ENCODE results near the gene COQ8B. TPM values are rescaled to one million over a fixed set of nuclear protein-coding genes. Genes with fewer than 3 reads are reported as not detected.
"Not testable (repeated sequence)": the region's sequence is repeated elsewhere in the genome, so short reads cannot be mapped to it uniquely, and the experiment has no call there.

The COQ8B gene
- total RNA-seq, 1 donor from 2014 or later = 26.0 TPM

- Histone ChIP-seq H3K9me3 (ENCODE audit: insufficient read depth, low read depth, low read length) (no peaks in the 10 kb centered on the region), H3K4me1 (ENCODE audit: insufficient read depth, low read length) (peaks cover 11% of the 10 kb centered on the region), H3K27ac (ENCODE audit: low read depth, low read length) (no peak overlapping the region), H4K20me1 (ENCODE audit: insufficient read depth, low read length) (no peaks in the 10 kb centered on the region), H3K4me3 (ENCODE audit: insufficient read depth, low read depth, low read length) (no peak overlapping the region), H3K9ac (ENCODE audit: low read length) (no peak overlapping the region), H3K79me2 (ENCODE audit: insufficient read depth, low read length) (no peaks in the 10 kb centered on the region), H3K27me3 (ENCODE audit: insufficient read depth, low read length) (no peaks in the 10 kb centered on the region), H3K36me3 (ENCODE audit: insufficient read depth, low read length) (no peaks in the 10 kb centered on the region), H2AFZ (ENCODE audit: low read depth, low read length) (no peak overlapping the region), H3K4me2 (ENCODE audit: low read length) (no peak overlapping the region)
- Mint-ChIP-seq H3K9me3 (ENCODE audit: unreplicated experiment) (peaks cover 2% of the 10 kb centered on the region), H3K4me1 (ENCODE audit: low read depth, unreplicated experiment) (peaks cover 12% of the 10 kb centered on the region), H3K27me3 (ENCODE audit: low read depth, unreplicated experiment) (peaks cover 4% of the 10 kb centered on the region), H3K36me3 (ENCODE audit: low read depth, unreplicated experiment) (no peaks in the 10 kb centered on the region), H3K4me3 (ENCODE audit: unreplicated experiment) (no peak overlapping the region), H3K27ac (ENCODE audit: unreplicated experiment) (no peak overlapping the region)
- DNase-seq (ENCODE audit: low read depth) (peak; percentile 85), FAIRE-seq (no peak)
- no peak for TF ChIP-seq CTCF (IDR thresholded peaks at IDR 0.05; ENCODE audit: insufficient read depth, low read depth, low read length)
- no peak for TF ChIP-seq EZH2 (IDR thresholded peaks at IDR 0.05; ENCODE audit: insufficient read depth, low read length)
These were observed 65.9 kb downstream of the COQ8B start for GRCh38 chr19:40650749-40651305.

DNA sequence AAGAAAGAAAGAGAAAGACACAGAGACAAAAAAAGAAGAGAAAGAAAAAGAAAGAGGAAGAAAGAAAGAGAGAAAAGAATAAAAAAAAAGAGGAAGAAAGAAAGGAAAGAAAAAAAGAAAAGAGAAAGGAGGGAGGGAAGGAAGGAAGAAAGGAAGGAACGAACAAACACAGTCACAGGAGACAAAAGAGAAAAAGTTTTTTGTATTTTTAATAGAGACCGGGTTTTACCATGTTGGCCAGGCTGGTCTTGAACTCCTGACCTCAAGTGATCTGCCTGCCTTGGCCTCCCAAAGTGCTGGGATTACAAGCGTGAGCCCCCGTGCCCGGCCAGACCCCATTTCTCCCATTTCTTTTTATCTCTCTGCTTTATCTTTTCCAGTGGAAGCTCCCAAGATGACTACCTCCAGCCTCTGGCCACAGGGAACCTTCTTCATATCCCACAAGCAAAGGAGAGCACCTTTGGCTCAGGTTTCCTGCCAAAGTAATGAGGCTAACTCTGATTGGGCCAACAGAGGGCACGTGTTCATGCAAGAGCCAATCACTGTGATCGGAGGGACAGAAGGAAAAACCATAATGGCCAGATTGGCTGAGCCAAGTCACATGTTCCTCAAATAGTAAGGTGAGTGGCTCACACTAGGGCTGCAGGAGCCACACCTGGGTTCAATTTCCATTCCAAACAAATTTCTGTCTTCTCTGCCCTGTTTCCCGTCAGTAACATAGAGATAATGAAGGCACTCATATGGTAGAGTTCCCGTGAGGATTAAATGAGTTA, 66.6 kb downstream of the COQ8B start:
- not testable (repeated sequence) for FAIRE-seq; H3K4me3 ChIP-seq (ENCODE audit: insufficient read depth, low read depth, low read length); H3K9me3 ChIP-seq (ENCODE audit: insufficient read depth, low read depth, low read length); H3K27ac Mint-ChIP-seq (ENCODE audit: unreplicated experiment); H3K36me3 ChIP-seq (ENCODE audit: insufficient read depth, low read length); H3K9me3 Mint-ChIP-seq (ENCODE audit: unreplicated experiment); H4K20me1 ChIP-seq (ENCODE audit: insufficient read depth, low read length); H3K4me2 ChIP-seq (ENCODE audit: low read length); H3K4me3 Mint-ChIP-seq (ENCODE audit: unreplicated experiment); H3K27me3 Mint-ChIP-seq (ENCODE audit: low read depth, unreplicated experiment); H3K27me3 ChIP-seq (ENCODE audit: insufficient read depth, low read length); H3K36me3 Mint-ChIP-seq (ENCODE audit: low read depth, unreplicated experiment); DNase-seq (ENCODE audit: low read depth); H3K9ac ChIP-seq (ENCODE audit: low read length); H2AFZ ChIP-seq (ENCODE audit: low read depth, low read length); H3K79me2 ChIP-seq (ENCODE audit: insufficient read depth, low read length); H3K27ac ChIP-seq (ENCODE audit: low read depth, low read length)
- peaks cover 14% of the 10 kb centered on the region for H3K4me1 Mint-ChIP-seq (ENCODE audit: low read depth, unreplicated experiment)
- H3K4me1 ChIP-seq (ENCODE audit: insufficient read depth, low read length) = peaks cover 16% of the 10 kb centered on the region

- Mint-ChIP-seq H3K27me3 (ENCODE audit: low read depth, unreplicated experiment) (peaks cover 4% of the 10 kb centered on the region), H3K27ac (ENCODE audit: unreplicated experiment) (peak overlapping the region; percentile 85), H3K36me3 (ENCODE audit: low read depth, unreplicated experiment) (no peaks in the 10 kb centered on the region), H3K9me3 (ENCODE audit: unreplicated experiment) (peaks cover 2% of the 10 kb centered on the region), H3K4me3 (ENCODE audit: unreplicated experiment) (no peak overlapping the region), H3K4me1 (ENCODE audit: low read depth, unreplicated experiment) (peaks cover 14% of the 10 kb centered on the region)
- Histone ChIP-seq H3K27me3 (ENCODE audit: insufficient read depth, low read length) (no peaks in the 10 kb centered on the region), H3K36me3 (ENCODE audit: insufficient read depth, low read length) (no peaks in the 10 kb centered on the region), H2AFZ (ENCODE audit: low read depth, low read length) (peak overlapping the region; percentile 23), H4K20me1 (ENCODE audit: insufficient read depth, low read length) (no peaks in the 10 kb centered on the region), H3K9me3 (ENCODE audit: insufficient read depth, low read depth, low read length) (no peaks in the 10 kb centered on the region), H3K9ac (ENCODE audit: low read length) (peak overlapping the region; percentile 37), H3K4me3 (ENCODE audit: insufficient read depth, low read depth, low read length) (no peak overlapping the region), H3K79me2 (ENCODE audit: insufficient read depth, low read length) (no peaks in the 10 kb centered on the region), H3K4me2 (ENCODE audit: low read length) (peak overlapping the region; percentile 73), H3K4me1 (ENCODE audit: insufficient read depth, low read length) (peaks cover 16% of the 10 kb centered on the region), H3K27ac (ENCODE audit: low read depth, low read length) (peak overlapping the region; percentile 79)
- FAIRE-seq (no peak), DNase-seq (ENCODE audit: low read depth) (no peak)
- TF ChIP-seq EZH2 (IDR thresholded peaks at IDR 0.05; ENCODE audit: insufficient read depth, low read length) (no peak), CTCF (IDR thresholded peaks at IDR 0.05; ENCODE audit: insufficient read depth, low read depth, low read length) (no peak)
These were observed 69.9 kb downstream of the COQ8B start for GRCh38 chr19:40646743-40647254.

Measured in astrocyte (in vitro differentiated cells and primary cell).